H9 (cell line): Measurements from ENCODE around the gene INSRR. TPM values are rescaled to one million over a fixed set of nuclear protein-coding genes. Genes with fewer than 3 reads are reported as not detected.

Experiments
- DNase-seq: peaks from one replicate; pipeline ENCODE4 v3.0.0-alpha.2; 2017
- H2AFZ ChIP-seq: one replicate; pipeline ENCODE4 v1.6.1; 2013; ENCODE audit warnings: mild to moderate bottlenecking, low read length, control low read depth, moderate library complexity
- H2AK5ac ChIP-seq: 2 replicates; pipeline ENCODE4 v1.6.1; 2013; ENCODE audit warnings: low read length, control low read depth, mixed read lengths; ENCODE audit not compliant: insufficient read length
- H2BK120ac ChIP-seq: one replicate; pipeline ENCODE4 v1.6.1; 2013; ENCODE audit warnings: low read depth, mild to moderate bottlenecking, low read length, control low read depth, inconsistent platforms; ENCODE audit not compliant: poor library complexity, severe bottlenecking
- H2BK12ac ChIP-seq: 2 replicates; pipeline ENCODE4 v1.6.1; 2013; ENCODE audit warnings: low read length, control low read depth, mixed read lengths, low read depth; ENCODE audit not compliant: insufficient read length
- H2BK15ac ChIP-seq: 2 replicates; pipeline ENCODE4 v1.6.1; 2013; ENCODE audit warnings: low read depth, low read length, control low read depth
- H2BK20ac ChIP-seq: one replicate; pipeline ENCODE4 v1.6.1; 2013; ENCODE audit warnings: low read depth, mild to moderate bottlenecking, low read length, control low read depth, inconsistent platforms; ENCODE audit not compliant: poor library complexity, severe bottlenecking
- H2BK5ac ChIP-seq: 2 replicates; pipeline ENCODE4 v1.6.1; 2013; ENCODE audit warnings: low read length, control low read depth, mixed read lengths; ENCODE audit not compliant: insufficient read length
- H3K14ac ChIP-seq: 2 replicates; pipeline ENCODE4 v1.6.1; 2013; ENCODE audit warnings: low read length, control low read depth; ENCODE audit not compliant: insufficient read depth
- H3K18ac ChIP-seq: 2 replicates; pipeline ENCODE4 v1.6.1; 2013; ENCODE audit warnings: low read depth, mild to moderate bottlenecking, mixed read lengths, low read length, control low read depth; ENCODE audit not compliant: insufficient read length
- H3K23ac ChIP-seq: 2 replicates; pipeline ENCODE4 v1.6.1; 2013; ENCODE audit warnings: low read length, control low read depth, mixed read lengths, low read depth; ENCODE audit not compliant: insufficient read length
- H3K23me2 ChIP-seq: 2 replicates; pipeline ENCODE4 v1.6.1; 2013; ENCODE audit warnings: low read depth, mild to moderate bottlenecking, mixed read lengths, low read length, control low read depth; ENCODE audit not compliant: insufficient read length, poor library complexity, severe bottlenecking
- H3K27ac ChIP-seq: 2 replicates; pipeline ENCODE4 v1.5.1; 2013; ENCODE audit warnings: low read length, control low read depth, mixed read lengths, low read depth; ENCODE audit not compliant: insufficient read length
- H3K27me3 ChIP-seq: 2 replicates; pipeline ENCODE4 v1.6.1; 2013; ENCODE audit warnings: low read length, control low read depth, inconsistent platforms; ENCODE audit not compliant: insufficient read depth
- H3K4ac ChIP-seq: 2 replicates; pipeline ENCODE4 v1.6.1; 2013; ENCODE audit warnings: low read depth, mild to moderate bottlenecking, control low read depth, inconsistent platforms, low read length, moderate library complexity
- H3K4me1 ChIP-seq: 2 replicates; pipeline ENCODE4 v1.6.1; 2013; ENCODE audit warnings: low read length, control low read depth, inconsistent platforms; ENCODE audit not compliant: insufficient read depth
- H3K4me2 ChIP-seq: 2 replicates; pipeline ENCODE4 v1.6.1; 2013; ENCODE audit warnings: low read length, control low read depth, mixed read lengths; ENCODE audit not compliant: insufficient read length, insufficient read depth
- H3K56ac ChIP-seq: 2 replicates; pipeline ENCODE4 v1.6.1; 2013; ENCODE audit warnings: low read depth, mild to moderate bottlenecking, mixed read lengths, low read length, control low read depth; ENCODE audit not compliant: insufficient read length
- H3K79me1 ChIP-seq: 2 replicates; pipeline ENCODE4 v1.6.1; 2013; ENCODE audit warnings: low read depth, mild to moderate bottlenecking, moderate library complexity, low read length, control low read depth, inconsistent platforms; ENCODE audit not compliant: insufficient read depth, poor library complexity, severe bottlenecking
- H3K79me2 ChIP-seq: 2 replicates; pipeline ENCODE4 v1.6.1; 2013; ENCODE audit warnings: low read length, control low read depth, inconsistent platforms; ENCODE audit not compliant: insufficient read depth
- H3K9ac ChIP-seq: 2 replicates; pipeline ENCODE4 v1.6.1; 2013; ENCODE audit warnings: low read length, control low read depth, mixed read lengths; ENCODE audit not compliant: insufficient read length; ENCODE audit errors: extremely low read depth
- H3K9me3 ChIP-seq: one replicate; pipeline ENCODE4 v1.6.1; 2013; ENCODE audit warnings: low read depth, low read length, inconsistent platforms; ENCODE audit not compliant: control insufficient read depth
- H3T11ph ChIP-seq: one replicate; pipeline ENCODE4 v1.6.1; 2013; ENCODE audit warnings: mild to moderate bottlenecking, low read length, control low read depth, inconsistent platforms
- H4K20me1 ChIP-seq: one replicate; pipeline ENCODE4 v1.6.1; 2013; ENCODE audit not compliant: control insufficient read depth, insufficient read length, insufficient read depth
- H4K5ac ChIP-seq: 2 replicates; pipeline ENCODE4 v1.6.1; 2013; ENCODE audit warnings: low read depth, mild to moderate bottlenecking, mixed read lengths, low read length, control low read depth; ENCODE audit not compliant: insufficient read length
- H4K8ac ChIP-seq: replicated peaks from 2 replicates; pipeline ENCODE4 v1.6.1; 2013; ENCODE audit warnings: low read length, control low read depth, mixed read lengths, low read depth; ENCODE audit not compliant: insufficient read length
- H4K91ac ChIP-seq: 2 replicates; pipeline ENCODE4 v1.6.1; 2013; ENCODE audit warnings: low read depth, mild to moderate bottlenecking, moderate library complexity, mixed read lengths, low read length, control low read depth; ENCODE audit not compliant: insufficient read length
- H3K27ac Mint-ChIP-seq, 3 experiments: 2 replicates in 2 of 3; 3 replicates in 1 of 3; pipeline ENCODE4 v1.8.0; 2020 to 2021; ENCODE audit warnings: mixed read lengths in 3 of 3, mild to moderate bottlenecking in 1 of 3, moderate library complexity in 1 of 3
- H3K27me3 Mint-ChIP-seq: 2 replicates; pipeline ENCODE4 v1.8.0; 2021; ENCODE audit warnings: low read depth, mild to moderate bottlenecking, moderate library complexity, mixed read lengths
- H3K36me3 Mint-ChIP-seq, 3 experiments: 2 replicates in 2 of 3; 3 replicates in 1 of 3; pipeline ENCODE4 v1.8.0; 2020 to 2021; ENCODE audit warnings: low read depth in 3 of 3, mixed read lengths in 3 of 3; ENCODE audit not compliant: insufficient read depth in 1 of 3
- H3K4me1 Mint-ChIP-seq, 2 experiments: 2 replicates each; pipeline ENCODE4 v1.8.0; 2020; ENCODE audit warnings: mixed read lengths in 2 of 2
- H3K4me3 Mint-ChIP-seq, 2 experiments: 2 replicates in 1 of 2; 3 replicates in 1 of 2; pipeline ENCODE4 v1.8.0; 2020 to 2021; ENCODE audit warnings: mild to moderate bottlenecking in 2 of 2, mixed read lengths in 2 of 2, moderate library complexity in 1 of 2
- H3K9me3 Mint-ChIP-seq, 2 experiments: 2 replicates in 1 of 2; 3 replicates in 1 of 2; pipeline ENCODE4 v1.8.0; 2020; ENCODE audit warnings: mild to moderate bottlenecking in 2 of 2, mixed read lengths in 2 of 2, moderate library complexity in 1 of 2
- CTCF ChIP-seq: fragments of 200-600 bp; sonication (generic); conservative IDR thresholded peaks from 3 replicates; pipeline ENCODE4 v1.8.0; 2021; ENCODE audit warnings: antibody characterized with exemption, mild to moderate bottlenecking
- WGBS: extraction: QIAGEN DNeasy Blood & Tissue Kit; methylation state at CpG from one replicate; pipeline ENCODE4 v1.1.7; 2013; ENCODE audit warnings: missing lambda C conversion rate, low lambda C conversion rate, mixed read lengths; ENCODE audit not compliant: insufficient read length; ENCODE audit errors: extremely low coverage; 5-methylcytosine and 5-hydroxymethylcytosine counted together
- total RNA-seq: library from RNA; stranded (reverse); gene quantifications from 2 replicates; pipeline ENCODE4 v1.2.1, GENCODE V29; 2021

INSRR gene
- total RNA-seq, 1 experiment from 2014 or later = not detected

DNA sequence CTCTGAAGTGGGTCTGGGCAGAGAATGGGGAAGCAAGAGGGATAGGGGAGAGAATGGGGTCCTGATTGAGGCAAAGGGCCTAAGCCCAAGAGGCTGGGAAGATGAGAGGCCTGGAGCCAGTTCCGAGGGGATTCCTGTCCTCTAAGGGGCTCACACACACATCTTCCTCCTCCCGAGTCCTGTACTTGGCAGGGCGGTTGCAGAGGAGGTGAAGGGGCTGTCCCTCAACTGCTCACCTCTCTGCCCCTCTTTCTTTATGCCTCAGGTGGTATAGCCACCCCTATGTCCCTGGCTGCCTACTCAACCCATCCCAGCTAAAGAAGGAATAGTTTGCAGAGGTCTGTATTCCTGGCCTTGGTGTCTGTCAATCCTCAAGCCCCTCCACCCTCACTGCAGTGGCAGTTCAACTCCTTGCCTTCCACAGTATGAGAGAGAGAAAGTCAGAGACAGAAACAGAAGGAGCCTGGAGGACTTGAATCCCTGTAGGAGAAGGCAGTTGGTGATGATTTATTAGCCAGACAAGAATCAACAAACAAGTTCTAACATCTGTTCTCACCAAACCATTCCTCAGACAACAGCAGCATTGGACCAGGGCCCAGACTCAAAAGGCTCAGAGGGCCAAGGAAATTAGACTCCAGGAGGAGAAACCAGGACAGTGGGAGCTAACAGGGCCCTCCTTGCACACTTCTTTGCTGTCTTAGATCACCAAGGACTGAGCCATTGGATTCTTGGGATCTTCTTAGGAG is 53.0 kb downstream of the INSRR start:
- Histone ChIP-seq H2BK120ac (no peak overlapping the region), H3K18ac (no peak overlapping the region), H2BK20ac (no peak overlapping the region), H3K4ac (no peak overlapping the region), H3K4me1 (no peaks in the 10 kb centered on the region; the same call in 1 of the 2 replicates), H3K56ac (no peak overlapping the region), H4K5ac (no peak overlapping the region), H3K4me2 (no peak overlapping the region), H2AK5ac (no peak overlapping the region), H3K23ac (no peak overlapping the region), H3K79me2 (no peaks in the 10 kb centered on the region), H3K27ac (no peak overlapping the region), H3K9me3 (no peaks in the 10 kb centered on the region), H2AFZ (no peak overlapping the region), H4K20me1 (no peaks in the 10 kb centered on the region), H4K8ac (no peak overlapping the region), H3K23me2 (no peaks in the 10 kb centered on the region), H3K14ac (no peak overlapping the region), H4K91ac (no peak overlapping the region), H3K27me3 (no peaks in the 10 kb centered on the region; the same call in 1 of the 2 replicates), H3K79me1 (no peaks in the 10 kb centered on the region), H2BK15ac (no peak overlapping the region), H2BK12ac (no peak overlapping the region), H3K9ac (no peak overlapping the region), H2BK5ac (no peak overlapping the region), H3T11ph (no peak overlapping the region)
- TF ChIP-seq CTCF = no peak
- Mint-ChIP-seq H3K9me3 (no peaks in the 10 kb centered on the region), H3K27ac (no peak overlapping the region), H3K27me3 (peaks cover 5% of the 10 kb centered on the region), H3K4me3 (no peak overlapping the region), H3K36me3 (peaks cover 0 to 12% (median 4%) of the 10 kb centered on the region in 3 experiments; a peak in 5 of 7 replicates), H3K4me1 (peaks cover 2 to 20% of the 10 kb centered on the region in 2 experiments)
- WGBS = no CpG with 5 or more reads among the region's 3 CpGs
- DNase-seq = no peak
